ENCODE measurements around the gene DUSP1.
A peak's percentile ranks its signal among the peaks of the same experiment; 100 is the strongest.

Gene DUSP1

GRCh38 chr5:172774561-172775315 lies 3.7 kb upstream of the DUSP1 start:
- Histone ChIP-seq H3K9me3 (ENCODE audit: insufficient read depth, low read length) (peaks cover 5% of the 10 kb centered on the region; the same call in 1 of the 2 replicates), H3K9ac (ENCODE audit: insufficient read length, low read depth) (no peak overlapping the region), H3K4me3 (ENCODE audit: insufficient read length, low read depth) (no peak overlapping the region), H3K36me3 (ENCODE audit: insufficient read depth, insufficient read length, low read length) (peaks cover 5% of the 10 kb centered on the region), H3K4me1 (ENCODE audit: insufficient read depth, insufficient read length) (peaks cover 7% of the 10 kb centered on the region), H3K27me3 (ENCODE audit: insufficient read depth, insufficient read length) (no peaks in the 10 kb centered on the region)
- TF ChIP-seq YY1 (IDR thresholded peaks at IDR 0.05; ENCODE audit: insufficient read depth, insufficient read length), result no peak
- TF ChIP-seq ZNF274 (IDR thresholded peaks at IDR 0.05; ENCODE audit: low read depth, low read length), result no peak
- TF ChIP-seq SUZ12 (IDR thresholded peaks at IDR 0.05; ENCODE audit: extremely low read depth, insufficient read depth, insufficient read length), result no peak
- no peak for DNase-seq (ENCODE audit: low read depth, low spot score)

GRCh38 chr5:172773481-172774469 lies 2.8 kb upstream of the DUSP1 start:
- H3K9ac ChIP-seq (ENCODE audit: insufficient read length, low read depth), result no peak overlapping the region
- TF ChIP-seq YY1 (IDR thresholded peaks at IDR 0.05; ENCODE audit: insufficient read depth, insufficient read length) (no peak), SUZ12 (IDR thresholded peaks at IDR 0.05; ENCODE audit: extremely low read depth, insufficient read depth, insufficient read length) (no peak), ZNF274 (IDR thresholded peaks at IDR 0.05; ENCODE audit: low read depth, low read length) (no peak)
- no peak for DNase-seq (ENCODE audit: low read depth, low spot score)
- H3K4me1 ChIP-seq (ENCODE audit: insufficient read depth, insufficient read length), result peaks cover 9% of the 10 kb centered on the region
- H3K9me3 ChIP-seq (ENCODE audit: insufficient read depth, low read length), result peaks cover 5% of the 10 kb centered on the region; the same call in 1 of the 2 replicates
- H3K36me3 ChIP-seq (ENCODE audit: insufficient read depth, insufficient read length, low read length), result peaks cover 14% of the 10 kb centered on the region
- H3K4me3 ChIP-seq (ENCODE audit: insufficient read length, low read depth), result no peak overlapping the region
- H3K27me3 ChIP-seq (ENCODE audit: insufficient read depth, insufficient read length), result no peaks in the 10 kb centered on the region

- TF ChIP-seq SUZ12 (IDR thresholded peaks at IDR 0.05; ENCODE audit: extremely low read depth, insufficient read depth, insufficient read length) (no peak), YY1 (IDR thresholded peaks at IDR 0.05; ENCODE audit: insufficient read depth, insufficient read length) (no peak), ZNF274 (IDR thresholded peaks at IDR 0.05; ENCODE audit: low read depth, low read length) (no peak)
- Histone ChIP-seq H3K27me3 (ENCODE audit: insufficient read depth, insufficient read length) (no peaks in the 10 kb centered on the region), H3K9ac (ENCODE audit: insufficient read length, low read depth) (peak overlapping the region; percentile 77), H3K4me1 (ENCODE audit: insufficient read depth, insufficient read length) (peaks cover 6% of the 10 kb centered on the region), H3K4me3 (ENCODE audit: insufficient read length, low read depth) (peak overlapping the region; percentile 15), H3K36me3 (ENCODE audit: insufficient read depth, insufficient read length, low read length) (peaks cover 29% of the 10 kb centered on the region), H3K9me3 (ENCODE audit: insufficient read depth, low read length) (peaks cover 5% of the 10 kb centered on the region; the same call in 1 of the 2 replicates)
- DNase-seq (ENCODE audit: low read depth, low spot score), result no peak
Measured at GRCh38 chr5:172772112-172772906, 1.3 kb upstream of the DUSP1 start.

- Histone ChIP-seq H3K36me3 (ENCODE audit: insufficient read depth, insufficient read length, low read length) (peaks cover 33% of the 10 kb centered on the region), H3K4me1 (ENCODE audit: insufficient read depth, insufficient read length) (peaks cover 6% of the 10 kb centered on the region), H3K27me3 (ENCODE audit: insufficient read depth, insufficient read length) (no peaks in the 10 kb centered on the region), H3K9me3 (ENCODE audit: insufficient read depth, low read length) (peaks cover 5% of the 10 kb centered on the region; the same call in 1 of the 2 replicates), H3K4me3 (ENCODE audit: insufficient read length, low read depth) (peak overlapping the region; percentile 51), H3K9ac (ENCODE audit: insufficient read length, low read depth) (peak overlapping the region; percentile 77)
- no peak for DNase-seq (ENCODE audit: low read depth, low spot score)
- TF ChIP-seq YY1 (IDR thresholded peaks at IDR 0.05; ENCODE audit: insufficient read depth, insufficient read length), result no peak
- TF ChIP-seq ZNF274 (IDR thresholded peaks at IDR 0.05; ENCODE audit: low read depth, low read length), result no peak
- TF ChIP-seq SUZ12 (IDR thresholded peaks at IDR 0.05; ENCODE audit: extremely low read depth, insufficient read depth, insufficient read length), result no peak
Measured at GRCh38 chr5:172771439-172772111, 580 bp upstream of the DUSP1 start.

GRCh38 chr5:172770374-172770674 lies 671 bp downstream of the DUSP1 start:
- Histone ChIP-seq H3K27me3 (ENCODE audit: insufficient read depth, insufficient read length) (no peaks in the 10 kb centered on the region), H3K9ac (ENCODE audit: insufficient read length, low read depth) (peak overlapping the region; percentile 96), H3K36me3 (ENCODE audit: insufficient read depth, insufficient read length, low read length) (peaks cover 33% of the 10 kb centered on the region), H3K4me3 (ENCODE audit: insufficient read length, low read depth) (peak overlapping the region; percentile 87), H3K4me1 (ENCODE audit: insufficient read depth, insufficient read length) (peaks cover 10% of the 10 kb centered on the region), H3K9me3 (ENCODE audit: insufficient read depth, low read length) (peaks cover 5% of the 10 kb centered on the region; the same call in 1 of the 2 replicates)
- no peak for DNase-seq (ENCODE audit: low read depth, low spot score)
- TF ChIP-seq SUZ12 (IDR thresholded peaks at IDR 0.05; ENCODE audit: extremely low read depth, insufficient read depth, insufficient read length), result no peak
- no peak for TF ChIP-seq YY1 (IDR thresholded peaks at IDR 0.05; ENCODE audit: insufficient read depth, insufficient read length)
- no peak for TF ChIP-seq ZNF274 (IDR thresholded peaks at IDR 0.05; ENCODE audit: low read depth, low read length)

GRCh38 chr5:172769616-172770373 lies 1.2 kb downstream of the DUSP1 start:
- peaks cover 10% of the 10 kb centered on the region for H3K4me1 ChIP-seq (ENCODE audit: insufficient read depth, insufficient read length)
- no peak for DNase-seq (ENCODE audit: low read depth, low spot score)
- H3K36me3 ChIP-seq (ENCODE audit: insufficient read depth, insufficient read length, low read length), result peaks cover 33% of the 10 kb centered on the region
- peak overlapping the region; percentile 96 for H3K9ac ChIP-seq (ENCODE audit: insufficient read length, low read depth)
- TF ChIP-seq SUZ12 (IDR thresholded peaks at IDR 0.05; ENCODE audit: extremely low read depth, insufficient read depth, insufficient read length) (no peak), ZNF274 (IDR thresholded peaks at IDR 0.05; ENCODE audit: low read depth, low read length) (no peak), YY1 (IDR thresholded peaks at IDR 0.05; ENCODE audit: insufficient read depth, insufficient read length) (no peak)
- peaks cover 5% of the 10 kb centered on the region; the same call in 1 of the 2 replicates for H3K9me3 ChIP-seq (ENCODE audit: insufficient read depth, low read length)
- H3K4me3 ChIP-seq (ENCODE audit: insufficient read length, low read depth), result peak overlapping the region; percentile 87
- H3K27me3 ChIP-seq (ENCODE audit: insufficient read depth, insufficient read length), result no peaks in the 10 kb centered on the region

Measured in NT2/D1 (cell line).